Parathyroid adenoma (tissue), 2 donors: ENCODE results near the gene DHRS9.

Experiments used
- H2AFZ ChIP-seq: fragments of 300-600 bp; sonication (generic); one replicate; pipeline ENCODE4 v1.7.0; 2017; ENCODE audit warnings: antibody characterized with exemption, mild to moderate bottlenecking
- H3K27ac ChIP-seq: fragments of 300-600 bp; sonication (generic); one replicate; pipeline ENCODE4 v1.7.0; 2017
- H3K27me3 ChIP-seq: fragments of 300-600 bp; sonication (generic); one replicate; pipeline ENCODE4 v1.7.0; 2017; ENCODE audit warnings: low read length; ENCODE audit not compliant: control insufficient read depth, insufficient read depth
- H3K36me3 ChIP-seq: fragments of 300-600 bp; sonication (generic); one replicate; pipeline ENCODE4 v1.7.0; 2017; ENCODE audit warnings: low read length; ENCODE audit not compliant: control insufficient read depth, insufficient read depth
- H3K4me1 ChIP-seq: fragments of 300-600 bp; sonication (generic); one replicate; pipeline ENCODE4 v1.7.0; 2017; ENCODE audit warnings: control low read depth
- H3K4me2 ChIP-seq: fragments of 300-600 bp; sonication (generic); one replicate; pipeline ENCODE4 v1.7.0; 2017; ENCODE audit warnings: low read length
- H3K4me3 ChIP-seq: fragments of 300-600 bp; sonication (generic); one replicate; pipeline ENCODE4 v1.7.0; 2017; ENCODE audit warnings: low read depth, low read length
- H3K79me2 ChIP-seq: fragments of 300-600 bp; sonication (generic); one replicate; pipeline ENCODE4 v1.7.0; 2017; ENCODE audit warnings: control low read depth
- H3K9ac ChIP-seq: fragments of 300-600 bp; sonication (generic); one replicate; pipeline ENCODE4 v1.7.0; 2017; ENCODE audit warnings: mild to moderate bottlenecking
- H3K9me3 ChIP-seq: fragments of 300-600 bp; sonication (generic); one replicate; pipeline ENCODE4 v1.7.0; 2017; ENCODE audit warnings: low read length; ENCODE audit not compliant: control insufficient read depth
- CTCF ChIP-seq: fragments of 300-600 bp; sonication (generic); IDR thresholded peaks from one replicate; pipeline ENCODE4 v1.7.0; 2017; ENCODE audit warnings: antibody characterized with exemption, mild to moderate bottlenecking
- donor health status: primary hyperparathyroidism.

DHRS9 gene

DNA sequence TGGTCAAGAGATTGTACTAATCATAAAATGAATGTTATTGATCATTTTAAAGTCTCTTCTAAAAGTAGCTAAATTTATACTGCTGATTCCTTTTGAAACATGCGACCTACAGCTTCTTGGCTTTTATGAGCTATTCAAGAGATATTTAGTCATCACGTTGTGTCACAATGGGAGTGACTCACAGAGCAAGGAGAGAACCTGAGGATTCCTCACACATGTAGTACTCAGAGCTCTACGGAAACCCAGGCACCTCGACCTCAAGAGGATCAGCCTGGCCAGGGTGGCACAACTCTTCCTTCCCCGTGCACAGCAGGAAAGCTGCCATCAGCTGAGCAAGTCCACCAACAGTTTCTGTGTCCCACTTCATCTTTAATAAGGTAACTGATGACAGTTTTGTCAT, at the start of gene DHRS9:
Gene DHRS9, plus strand, starts transcription at position 223 of the 400 bp plus-strand sequence. CDS start 12,019 bp downstream, outside the sequence.
- H3K4me3 ChIP-seq = no peak within 1 kb of the TSS
- H3K79me2 ChIP-seq = no peaks in the 10 kb centered on the region
- H3K9ac ChIP-seq = no peak within 1 kb of the TSS
- H3K4me2 ChIP-seq = no peak within 1 kb of the TSS
- H2AFZ ChIP-seq = no peak within 1 kb of the TSS
- no peak within 1 kb of the TSS for H3K27ac ChIP-seq
- no peaks in the 10 kb centered on the region for H3K9me3 ChIP-seq
- H3K36me3 ChIP-seq = no peaks in the 10 kb centered on the region
- H3K4me1 ChIP-seq = no peaks in the 10 kb centered on the region
- no peaks in the 10 kb centered on the region for H3K27me3 ChIP-seq
- TF ChIP-seq CTCF = no peak

DNA sequence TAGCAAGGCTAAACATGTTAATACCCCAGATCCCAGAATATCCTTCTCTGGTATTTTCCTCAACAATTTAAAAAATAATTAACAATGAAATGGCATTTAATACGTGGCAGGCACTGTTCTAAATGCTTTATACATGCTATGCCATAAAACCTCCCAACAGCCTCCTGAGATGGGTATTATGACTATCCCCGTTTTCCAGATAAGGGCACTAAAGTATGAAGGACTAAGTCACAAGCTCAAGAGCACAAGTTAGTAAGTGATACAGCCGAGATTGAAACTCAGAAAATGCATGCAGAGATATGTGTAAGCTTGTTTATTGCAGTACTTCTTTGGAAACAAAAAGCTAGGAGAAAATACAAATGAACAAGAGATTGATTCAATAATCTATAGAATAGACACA, 46.2 kb upstream of the DHRS9 start:
- Histone ChIP-seq H3K79me2 (no peaks in the 10 kb centered on the region), H3K4me3 (no peak overlapping the region), H3K9ac (no peak overlapping the region), H3K27me3 (no peaks in the 10 kb centered on the region), H3K36me3 (no peaks in the 10 kb centered on the region), H3K4me1 (no peaks in the 10 kb centered on the region), H3K4me2 (no peak overlapping the region), H2AFZ (no peak overlapping the region), H3K9me3 (no peaks in the 10 kb centered on the region), H3K27ac (no peak overlapping the region)
- TF ChIP-seq CTCF = no peak

DNA sequence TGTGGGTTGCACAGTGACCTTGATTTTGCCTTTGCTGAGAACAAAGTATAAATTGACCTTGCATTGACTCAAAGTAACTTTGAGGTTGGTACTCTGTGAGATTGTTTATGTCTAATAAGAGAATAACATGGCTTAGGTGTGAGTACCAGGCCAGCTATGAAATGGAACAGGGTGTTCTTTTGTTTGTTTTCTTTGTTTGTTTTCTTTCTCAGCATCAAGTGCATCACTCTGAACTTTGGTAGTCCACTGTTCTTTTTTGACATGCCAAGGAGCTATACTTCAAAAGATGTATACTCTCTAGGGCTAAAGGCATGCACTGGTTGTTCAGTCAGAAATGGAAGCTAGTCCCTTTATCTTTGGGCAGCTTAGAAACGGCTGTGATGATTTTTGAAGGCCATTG, 43.3 kb upstream of the DHRS9 start:
- Histone ChIP-seq H3K9me3 (no peaks in the 10 kb centered on the region), H2AFZ (no peak overlapping the region), H3K27me3 (no peaks in the 10 kb centered on the region), H3K9ac (no peak overlapping the region), H3K4me1 (no peaks in the 10 kb centered on the region), H3K4me3 (no peak overlapping the region), H3K4me2 (no peak overlapping the region), H3K79me2 (no peaks in the 10 kb centered on the region), H3K36me3 (no peaks in the 10 kb centered on the region), H3K27ac (no peak overlapping the region)
- TF ChIP-seq CTCF = no peak

DNA sequence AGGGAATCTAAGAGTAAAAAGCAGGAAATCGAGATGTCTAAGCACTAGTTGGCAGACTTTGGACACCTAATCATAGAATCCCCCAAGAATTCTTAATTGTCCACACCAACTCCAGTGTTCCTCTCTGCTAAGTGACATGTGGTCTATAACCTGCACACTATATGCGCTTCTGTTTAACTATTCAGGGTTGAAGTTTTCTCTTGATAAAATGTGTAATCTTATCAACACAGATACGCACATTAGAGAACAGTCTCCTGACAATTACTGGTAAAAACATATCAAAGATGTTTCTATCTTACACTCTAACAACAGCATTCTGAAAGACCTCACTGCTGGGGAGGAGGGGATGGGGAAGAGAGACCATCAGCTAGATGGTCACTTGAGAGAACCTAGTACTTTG, 42.1 kb upstream of the DHRS9 start:
- Histone ChIP-seq H3K4me3 (no peak overlapping the region), H3K27ac (no peak overlapping the region), H3K9ac (no peak overlapping the region), H2AFZ (no peak overlapping the region), H3K4me1 (no peaks in the 10 kb centered on the region), H3K9me3 (no peaks in the 10 kb centered on the region), H3K27me3 (no peaks in the 10 kb centered on the region), H3K36me3 (no peaks in the 10 kb centered on the region), H3K79me2 (no peaks in the 10 kb centered on the region), H3K4me2 (no peak overlapping the region)
- no peak for TF ChIP-seq CTCF

DNA sequence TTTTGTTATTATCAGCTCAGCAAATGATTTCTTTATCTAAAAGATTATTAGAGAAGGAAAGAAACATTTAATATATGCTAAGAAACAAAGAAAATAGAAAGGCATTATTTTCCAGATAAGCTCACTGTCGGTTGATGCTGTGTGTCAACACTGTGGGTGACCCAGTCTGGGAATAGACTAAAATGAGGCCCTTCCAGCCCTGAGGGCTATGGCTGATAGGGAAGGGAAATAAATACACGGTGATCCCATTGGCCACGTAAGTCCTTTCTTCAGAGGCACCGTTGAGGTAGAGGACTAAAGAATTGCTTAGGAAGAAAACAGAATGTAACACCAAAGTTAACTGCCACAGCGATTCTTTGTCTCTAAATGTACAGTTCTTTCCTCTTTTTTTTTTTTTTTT, 40.0 kb upstream of the DHRS9 start:
- Histone ChIP-seq H3K36me3 (no peaks in the 10 kb centered on the region), H3K9ac (no peak overlapping the region), H3K27ac (no peak overlapping the region), H3K9me3 (no peaks in the 10 kb centered on the region), H3K4me3 (no peak overlapping the region), H3K79me2 (no peaks in the 10 kb centered on the region), H3K4me2 (no peak overlapping the region), H3K27me3 (no peaks in the 10 kb centered on the region), H2AFZ (no peak overlapping the region), H3K4me1 (no peaks in the 10 kb centered on the region)
- TF ChIP-seq CTCF = no peak
